ENCODE measurements around the gene TACC3.

The TACC3 gene

DNA sequence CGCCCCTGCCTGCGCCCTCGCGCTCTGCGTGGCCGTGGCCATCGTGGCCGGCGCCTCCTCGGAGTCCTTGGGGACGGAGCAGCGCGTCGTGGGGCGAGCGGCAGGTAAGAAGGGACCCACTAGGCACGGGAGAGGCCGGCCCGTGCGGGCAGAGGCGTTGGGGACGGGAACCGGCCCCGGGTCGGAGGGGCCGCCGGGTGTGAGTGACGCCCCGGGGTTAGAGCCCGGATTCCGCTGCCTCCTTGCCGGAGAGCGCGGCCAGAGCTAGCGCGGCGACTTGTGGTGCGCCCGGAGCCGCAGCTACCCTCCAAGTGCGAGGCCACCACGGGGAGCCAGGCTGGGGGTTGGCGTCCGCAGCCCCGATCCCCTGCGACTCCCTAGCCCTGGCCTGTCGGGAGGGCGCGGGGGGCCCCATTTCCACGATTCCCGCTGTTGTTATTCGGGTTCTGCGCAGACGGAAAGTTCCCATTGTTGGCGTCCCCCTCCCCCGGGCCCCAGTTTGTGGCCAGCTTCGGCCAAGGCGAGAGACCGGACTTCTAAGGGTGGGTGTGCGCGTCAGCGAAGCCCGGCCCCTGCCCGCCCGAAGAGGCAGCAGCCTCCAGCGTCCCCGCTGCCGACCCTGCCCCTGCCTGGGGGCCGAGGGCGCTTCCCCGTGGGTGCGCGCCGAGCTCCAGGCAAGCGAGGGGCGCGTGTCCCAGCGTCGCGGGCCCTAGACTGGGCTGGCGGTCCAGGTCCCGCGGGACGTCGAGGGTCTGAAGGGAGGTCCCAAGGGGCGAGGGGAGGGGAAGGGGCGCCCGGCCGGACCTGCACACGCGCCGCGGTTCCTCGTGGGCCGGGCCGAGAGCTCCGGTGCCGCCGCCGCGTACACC lies 72.9 kb downstream of the TACC3 start:
- no peaks in the 10 kb centered on the region for H3K9me3 ChIP-seq (ENCODE audit: control insufficient read depth, insufficient read depth, low read depth, low read length)
- H3K4me3 ChIP-seq (ENCODE audit: low read depth, low read length): peak overlapping the region; percentile 63
- H3K36me3 ChIP-seq (ENCODE audit: control insufficient read depth in 2 of 2, insufficient read depth in 1 of 2, low read length in 2 of 2): peaks cover 0 to 24% of the 10 kb centered on the region in 2 experiments; a peak in 1 of 3 replicates
- H3K27ac ChIP-seq (ENCODE audit: extremely low read depth, low read depth, low read length): peak overlapping the region; percentile 53; the same call in 1 of the 2 replicates
- H3K4me1 ChIP-seq (ENCODE audit: control insufficient read depth, insufficient read depth, low read length): no peaks in the 10 kb centered on the region
- ChIA-PET POLR2A (interaction anchor here (1.3 to 4.6 kb wide), 2 partner anchors 16 to 26 kb away, joined by 5 to 25 read pairs; no protein-coding TSS in a partner anchor), CTCF (interaction anchor here (0.6 to 1.9 kb wide), 5 partner anchors 14 to 101 kb away, joined by 3 to 14 read pairs (median 4); no protein-coding TSS in a partner anchor)
- TF ChIP-seq ZFP37 (tag by site-specific recombination; IDR thresholded peaks at IDR 0.05) (no peak), ZFP69B (tag by site-specific recombination; IDR thresholded peaks at IDR 0.05) (0 out of 2 replicates have a peak, but pooled peaks have one; percentile 16), ZNF560 (tag by site-specific recombination; IDR thresholded peaks at IDR 0.05; ENCODE audit: borderline replicate concordance) (no peak), GLIS2 (tag by site-specific recombination; IDR thresholded peaks at IDR 0.05) (peak; percentile 94), ZNF473 (tag by site-specific recombination; IDR thresholded peaks at IDR 0.05) (no peak), ZNF660 (tag by site-specific recombination; IDR thresholded peaks at IDR 0.05) (no peak), PRDM1 (tag by site-specific recombination; IDR thresholded peaks at IDR 0.05) (no peak), ZNF521 (tag by site-specific recombination; IDR thresholded peaks at IDR 0.05) (no peak), ZNF292 (tag by site-specific recombination; IDR thresholded peaks at IDR 0.05; ENCODE audit: borderline replicate concordance, low read depth) (no peak), GLIS1 (tag by site-specific recombination; IDR thresholded peaks at IDR 0.05) (peak; percentile 31), ZNF132 (tag by site-specific recombination; IDR thresholded peaks at IDR 0.05; ENCODE audit: borderline replicate concordance) (no peak), HOXA7 (CRISPR knock-in tag; IDR thresholded peaks at IDR 0.05; ENCODE audit: borderline replicate concordance) (no peak), ZEB2 (tag by site-specific recombination; IDR thresholded peaks at IDR 0.05) (peak; percentile 54; the same call in 1 of the 2 replicates), ZNF175 (tag by site-specific recombination; IDR thresholded peaks at IDR 0.05) (no peak), ZNF324 (tag by site-specific recombination; IDR thresholded peaks at IDR 0.05) (no peak), BCL11B (tag by site-specific recombination; IDR thresholded peaks at IDR 0.05; ENCODE audit: low read depth) (no peak), ZFHX2 (tag by site-specific recombination; conservative IDR thresholded peaks at IDR 0.05) (0 out of 2 replicates have a peak, but pooled peaks have one; percentile 18), HOXD13 (CRISPR knock-in tag; IDR thresholded peaks at IDR 0.05; ENCODE audit: borderline replicate concordance) (no peak), ZNF335 (tag by site-specific recombination; conservative IDR thresholded peaks at IDR 0.05) (peak; percentile 63), ZIC2 (tag by site-specific recombination; IDR thresholded peaks at IDR 0.05) (peak; percentile 79), ZNF174 (tag by site-specific recombination; IDR thresholded peaks at IDR 0.05) (no peak), YY2 (tag by site-specific recombination; IDR thresholded peaks at IDR 0.05) (no peak), REPIN1 (tag by site-specific recombination; IDR thresholded peaks at IDR 0.05; ENCODE audit: low read depth) (no peak), KLF8 (tag by site-specific recombination; IDR thresholded peaks at IDR 0.05) (peak; percentile 55; the same call in 1 of the 2 replicates)
- TF ChIP-seq, protein P1, sequence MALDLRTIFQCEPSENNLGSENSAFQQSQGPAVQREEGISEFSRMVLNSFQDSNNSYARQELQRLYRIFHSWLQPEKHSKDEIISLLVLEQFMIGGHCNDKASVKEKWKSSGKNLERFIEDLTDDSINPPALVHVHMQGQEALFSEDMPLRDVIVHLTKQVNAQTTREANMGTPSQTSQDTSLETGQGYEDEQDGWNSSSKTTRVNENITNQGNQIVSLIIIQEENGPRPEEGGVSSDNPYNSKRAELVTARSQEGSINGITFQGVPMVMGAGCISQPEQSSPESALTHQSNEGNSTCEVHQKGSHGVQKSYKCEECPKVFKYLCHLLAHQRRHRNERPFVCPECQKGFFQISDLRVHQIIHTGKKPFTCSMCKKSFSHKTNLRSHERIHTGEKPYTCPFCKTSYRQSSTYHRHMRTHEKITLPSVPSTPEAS (tag by site-specific recombination; IDR thresholded peaks at IDR 0.05): no peak
- TF ChIP-seq, protein P2, sequence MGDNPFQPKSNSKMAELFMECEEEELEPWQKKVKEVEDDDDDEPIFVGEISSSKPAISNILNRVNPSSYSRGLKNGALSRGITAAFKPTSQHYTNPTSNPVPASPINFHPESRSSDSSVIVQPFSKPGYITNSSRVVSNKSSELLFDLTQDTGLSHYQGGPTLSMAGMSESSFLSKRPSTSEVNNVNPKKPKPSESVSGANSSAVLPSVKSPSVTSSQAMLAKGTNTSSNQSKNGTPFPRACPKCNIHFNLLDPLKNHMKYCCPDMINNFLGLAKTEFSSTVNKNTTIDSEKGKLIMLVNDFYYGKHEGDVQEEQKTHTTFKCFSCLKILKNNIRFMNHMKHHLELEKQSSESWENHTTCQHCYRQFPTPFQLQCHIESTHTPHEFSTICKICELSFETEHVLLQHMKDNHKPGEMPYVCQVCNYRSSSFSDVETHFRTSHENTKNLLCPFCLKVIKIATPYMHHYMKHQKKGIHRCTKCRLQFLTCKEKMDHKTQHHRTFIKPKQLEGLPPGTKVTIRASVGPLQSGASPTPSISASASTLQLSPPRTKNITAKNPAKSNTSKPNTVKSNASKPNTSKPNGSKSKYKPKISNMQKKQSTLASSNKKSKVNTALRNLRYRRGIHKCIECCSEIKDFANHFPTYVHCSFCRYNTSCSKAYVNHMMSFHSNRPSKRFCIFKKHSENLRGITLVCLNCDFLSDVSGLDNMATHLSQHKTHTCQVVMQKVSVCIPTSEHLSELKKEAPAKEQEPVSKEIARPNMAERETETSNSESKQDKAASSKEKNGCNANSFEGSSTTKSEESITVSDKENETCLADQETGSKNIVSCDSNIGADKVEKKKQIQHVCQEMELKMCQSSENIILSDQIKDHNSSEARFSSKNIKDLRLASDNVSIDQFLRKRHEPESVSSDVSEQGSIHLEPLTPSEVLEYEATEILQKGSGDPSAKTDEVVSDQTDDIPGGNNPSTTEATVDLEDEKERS (tag by site-specific recombination; IDR thresholded peaks at IDR 0.05): no peak
- TF ChIP-seq, protein P3, sequence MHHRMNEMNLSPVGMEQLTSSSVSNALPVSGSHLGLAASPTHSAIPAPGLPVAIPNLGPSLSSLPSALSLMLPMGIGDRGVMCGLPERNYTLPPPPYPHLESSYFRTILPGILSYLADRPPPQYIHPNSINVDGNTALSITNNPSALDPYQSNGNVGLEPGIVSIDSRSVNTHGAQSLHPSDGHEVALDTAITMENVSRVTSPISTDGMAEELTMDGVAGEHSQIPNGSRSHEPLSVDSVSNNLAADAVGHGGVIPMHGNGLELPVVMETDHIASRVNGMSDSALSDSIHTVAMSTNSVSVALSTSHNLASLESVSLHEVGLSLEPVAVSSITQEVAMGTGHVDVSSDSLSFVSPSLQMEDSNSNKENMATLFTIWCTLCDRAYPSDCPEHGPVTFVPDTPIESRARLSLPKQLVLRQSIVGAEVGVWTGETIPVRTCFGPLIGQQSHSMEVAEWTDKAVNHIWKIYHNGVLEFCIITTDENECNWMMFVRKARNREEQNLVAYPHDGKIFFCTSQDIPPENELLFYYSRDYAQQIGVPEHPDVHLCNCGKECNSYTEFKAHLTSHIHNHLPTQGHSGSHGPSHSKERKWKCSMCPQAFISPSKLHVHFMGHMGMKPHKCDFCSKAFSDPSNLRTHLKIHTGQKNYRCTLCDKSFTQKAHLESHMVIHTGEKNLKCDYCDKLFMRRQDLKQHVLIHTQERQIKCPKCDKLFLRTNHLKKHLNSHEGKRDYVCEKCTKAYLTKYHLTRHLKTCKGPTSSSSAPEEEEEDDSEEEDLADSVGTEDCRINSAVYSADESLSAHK (tag by site-specific recombination; IDR thresholded peaks at IDR 0.05): no peak
- TF ChIP-seq, protein P4, sequence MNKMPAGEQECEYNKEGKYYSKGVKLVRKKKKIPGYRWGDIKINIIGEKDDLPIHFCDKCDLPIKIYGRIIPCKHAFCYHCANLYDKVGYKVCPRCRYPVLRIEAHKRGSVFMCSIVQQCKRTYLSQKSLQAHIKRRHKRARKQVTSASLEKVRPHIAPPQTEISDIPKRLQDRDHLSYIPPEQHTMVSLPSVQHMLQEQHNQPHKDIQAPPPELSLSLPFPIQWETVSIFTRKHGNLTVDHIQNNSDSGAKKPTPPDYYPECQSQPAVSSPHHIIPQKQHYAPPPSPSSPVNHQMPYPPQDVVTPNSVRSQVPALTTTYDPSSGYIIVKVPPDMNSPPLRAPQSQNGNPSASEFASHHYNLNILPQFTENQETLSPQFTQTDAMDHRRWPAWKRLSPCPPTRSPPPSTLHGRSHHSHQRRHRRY (tag by site-specific recombination; IDR thresholded peaks at IDR 0.05): no peak
- TF ChIP-seq, protein P5, sequence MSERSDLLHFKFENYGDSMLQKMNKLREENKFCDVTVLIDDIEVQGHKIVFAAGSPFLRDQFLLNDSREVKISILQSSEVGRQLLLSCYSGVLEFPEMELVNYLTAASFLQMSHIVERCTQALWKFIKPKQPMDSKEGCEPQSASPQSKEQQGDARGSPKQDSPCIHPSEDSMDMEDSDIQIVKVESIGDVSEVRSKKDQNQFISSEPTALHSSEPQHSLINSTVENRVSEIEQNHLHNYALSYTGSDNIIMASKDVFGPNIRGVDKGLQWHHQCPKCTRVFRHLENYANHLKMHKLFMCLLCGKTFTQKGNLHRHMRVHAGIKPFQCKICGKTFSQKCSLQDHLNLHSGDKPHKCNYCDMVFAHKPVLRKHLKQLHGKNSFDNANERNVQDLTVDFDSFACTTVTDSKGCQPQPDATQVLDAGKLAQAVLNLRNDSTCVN (tag by site-specific recombination; optimal IDR thresholded peaks at IDR 0.05): peak; percentile 74

Measured in HEK293 (cell line).